H1 (cell line): ENCODE data around the gene PLSCR3. TPM values are rescaled to one million over a fixed set of nuclear protein-coding genes. Genes with fewer than 3 reads are reported as not detected.

Experiments used
- CTCF ChIA-PET: fragments of 300-600 bp; sonication (Branson Sonifier 250); formaldehyde crosslinking; loops from one replicate; lab custom pipeline; 2021; ENCODE audit not compliant: partially characterized antibody; lab: Charles Lee
- POLR2A ChIA-PET: fragments of 300-600 bp; sonication (Branson Sonifier 250); formaldehyde crosslinking; loops from one replicate; lab custom pipeline; 2021; ENCODE audit warnings: inconsistent platforms; ENCODE audit not compliant: partially characterized antibody; lab: Charles Lee
- DNase-seq, 2 experiments: peaks; one replicate each; pipeline versions ENCODE4 v3.0.0 to v3.0.0-alpha.2; 2010 to 2022; ENCODE audit warnings: low spot score in 2 of 2, low read depth in 1 of 2, mixed read lengths in 1 of 2
- FAIRE-seq: peaks from 2 replicates; lab custom pipeline; 2011; peaks lifted over from hg19 to GRCh38; lab: Jason Lieb, UNC
- H2AFZ ChIP-seq: 2 replicates; pipeline ENCODE4 v1.8.1; 2012; ENCODE audit warnings: low read length, inconsistent platforms
- H2AK5ac ChIP-seq: 2 replicates; pipeline ENCODE4 v1.6.1; 2013; ENCODE audit warnings: low read depth, low read length
- H2BK120ac ChIP-seq: replicated peaks from 2 replicates; pipeline ENCODE3; 2013; ENCODE audit warnings: low read depth, low read length, inconsistent platforms
- H2BK12ac ChIP-seq: 2 replicates; pipeline ENCODE4 v1.6.1; 2013; ENCODE audit warnings: low read depth, low read length
- H2BK15ac ChIP-seq: 2 replicates; pipeline ENCODE4 v1.6.1; 2013; ENCODE audit warnings: low read length
- H2BK20ac ChIP-seq: 2 replicates; pipeline ENCODE4 v1.6.1; 2013; ENCODE audit warnings: low read length
- H2BK5ac ChIP-seq: 2 replicates; pipeline ENCODE4 v1.6.1; 2013; ENCODE audit warnings: low read depth, low read length
- H3K14ac ChIP-seq: 2 replicates; pipeline ENCODE4 v1.6.1; 2013; ENCODE audit warnings: inconsistent platforms; ENCODE audit not compliant: insufficient read length
- H3K18ac ChIP-seq: 2 replicates; pipeline ENCODE4 v1.6.1; 2013; ENCODE audit warnings: low read length; ENCODE audit errors: extremely low read depth
- H3K23ac ChIP-seq: 2 replicates; pipeline ENCODE4 v1.6.1; 2013; ENCODE audit warnings: inconsistent platforms; ENCODE audit not compliant: insufficient read length
- H3K23me2 ChIP-seq: 2 replicates; pipeline ENCODE4 v1.6.1; 2013; ENCODE audit warnings: low read depth, low read length
- H3K27ac ChIP-seq: 2 replicates; pipeline ENCODE4 v1.6.1; 2011; ENCODE audit warnings: low read depth, low read length, inconsistent platforms
- H3K27me3 ChIP-seq, 4 experiments: replicated peaks in 1 of 4; 1 replicate in 1 of 4; 2 replicates in 3 of 4; pipeline versions ENCODE4 v1.6.1 to v1.8.1; 2011 to 2013; ENCODE audit warnings: low read length in 3 of 4, mild to moderate bottlenecking in 3 of 4, inconsistent platforms in 2 of 4, mixed read lengths in 2 of 4, moderate library complexity in 1 of 4; ENCODE audit not compliant: control insufficient read depth in 3 of 4, insufficient read depth in 3 of 4; ENCODE audit errors: extremely low read depth in 1 of 4
- H3K36me3 ChIP-seq, 4 experiments: 2 replicates each; pipeline versions ENCODE4 v1.6.1 to v1.8.1; 2011 to 2013; ENCODE audit warnings: mild to moderate bottlenecking in 4 of 4, low read length in 3 of 4, moderate library complexity in 2 of 4, control low read depth in 1 of 4, inconsistent platforms in 1 of 4; ENCODE audit not compliant: insufficient read depth in 4 of 4, control insufficient read depth in 2 of 4
- H3K4ac ChIP-seq: replicated peaks from 2 replicates; pipeline ENCODE3; 2013; ENCODE audit warnings: low read length, low read depth, mixed read lengths, inconsistent platforms; ENCODE audit not compliant: insufficient read length
- H3K4me1 ChIP-seq, 4 experiments: replicated peaks in 1 of 4; 1 replicate in 1 of 4; 2 replicates in 3 of 4; pipeline versions ENCODE4 v1.6.1 to v1.8.1; 2011 to 2013; ENCODE audit warnings: low read length in 3 of 4, inconsistent platforms in 2 of 4, mixed read lengths in 1 of 4; ENCODE audit not compliant: insufficient read depth in 4 of 4, control insufficient read depth in 3 of 4
- H3K4me2 ChIP-seq, 2 experiments: 2 replicates each; pipeline versions ENCODE4 v1.6.1 to v1.8.1; 2011 to 2013; ENCODE audit warnings: low read depth in 2 of 2, low read length in 2 of 2, control low read depth in 1 of 2, inconsistent platforms in 1 of 2, mild to moderate bottlenecking in 1 of 2; ENCODE audit not compliant: insufficient read depth in 1 of 2
- H3K4me3 ChIP-seq, 4 experiments: fragments of 200-600, 300-600 bp in 1 of 4; sonication (generic), shearing (Covaris generic), sonication (Bioruptor Twin) in 1 of 4; 2 replicates each; pipeline versions ENCODE4 v1.5.1 to v1.8.1; 2011 to 2016; ENCODE audit warnings: low read length in 4 of 4, low read depth in 3 of 4, control low read depth in 2 of 4, inconsistent platforms in 2 of 4, mild to moderate bottlenecking in 2 of 4, mixed read lengths in 1 of 4, moderate library complexity in 1 of 4; ENCODE audit not compliant: insufficient read depth in 2 of 4; ENCODE audit errors: extremely low read depth in 1 of 4
- H3K56ac ChIP-seq: replicated peaks from 2 replicates; pipeline ENCODE3; 2013; ENCODE audit warnings: low read depth, mild to moderate bottlenecking, mixed read lengths, low read length, inconsistent platforms; ENCODE audit not compliant: insufficient read length
- H3K79me1 ChIP-seq: 2 replicates; pipeline ENCODE4 v1.6.1; 2013; ENCODE audit warnings: low read depth, low read length, control low read depth
- H3K79me2 ChIP-seq, 2 experiments: 2 replicates each; pipeline versions ENCODE4 v1.6.1 to v1.8.1; 2012 to 2013; ENCODE audit warnings: low read length in 2 of 2, mild to moderate bottlenecking in 2 of 2, inconsistent platforms in 1 of 2; ENCODE audit not compliant: insufficient read depth in 2 of 2, control insufficient read depth in 1 of 2
- H3K9ac ChIP-seq, 4 experiments: replicated peaks in 1 of 4; 1 replicate in 1 of 4; 2 replicates in 3 of 4; pipeline versions ENCODE4 v1.6.1 to v1.8.1; 2011 to 2013; ENCODE audit warnings: low read depth in 3 of 4, low read length in 3 of 4, control low read depth in 2 of 4, mild to moderate bottlenecking in 2 of 4, moderate library complexity in 2 of 4, inconsistent platforms in 1 of 4; ENCODE audit errors: extremely low read depth in 1 of 4
- H3K9me3 ChIP-seq, 2 experiments: 2 replicates each; pipeline versions ENCODE4 v1.6.1 to v1.8.1; 2012 to 2013; ENCODE audit warnings: mild to moderate bottlenecking in 2 of 2, moderate library complexity in 2 of 2, control low read depth in 1 of 2, inconsistent platforms in 1 of 2, low read depth in 1 of 2, low read length in 1 of 2, mixed read lengths in 1 of 2; ENCODE audit not compliant: insufficient read depth in 2 of 2
- H4K20me1 ChIP-seq, 2 experiments: replicated peaks in 1 of 2; 2 replicates each; pipeline versions ENCODE3 to v1.8.1; 2011 to 2013; ENCODE audit warnings: inconsistent platforms in 2 of 2, low read length in 2 of 2, mild to moderate bottlenecking in 1 of 2; ENCODE audit not compliant: insufficient read depth in 2 of 2, control insufficient read depth in 1 of 2
- H4K5ac ChIP-seq: 2 replicates; pipeline ENCODE4 v1.6.1; 2013; ENCODE audit warnings: low read length, low read depth, mixed read lengths, inconsistent platforms; ENCODE audit not compliant: insufficient read length
- H4K8ac ChIP-seq: 2 replicates; pipeline ENCODE4 v1.8.0; 2013; ENCODE audit warnings: mild to moderate bottlenecking, moderate library complexity, low read length, inconsistent platforms; ENCODE audit not compliant: insufficient read depth; ENCODE audit errors: extremely low read depth
- H4K91ac ChIP-seq: replicated peaks from 2 replicates; pipeline ENCODE3; 2013; ENCODE audit warnings: low read length, mixed read lengths, inconsistent platforms; ENCODE audit not compliant: insufficient read length
- BCL11A ChIP-seq, 2 experiments: IDR thresholded peaks; one replicate each; pipeline ENCODE4 v1.6.1; 2011; ENCODE audit warnings: low read depth in 2 of 2, low read length in 2 of 2, mild to moderate bottlenecking in 2 of 2
- CBX8 ChIP-seq: fragments of 300-800, 300-1000 bp; sonication (generic); IDR thresholded peaks from 2 replicates; pipeline ENCODE4 v1.7.1; 2016; ENCODE audit warnings: low read depth, low read length, borderline replicate concordance
- GABPA ChIP-seq: IDR thresholded peaks from 2 replicates; pipeline ENCODE4 v1.6.1; 2011; ENCODE audit warnings: mild to moderate bottlenecking, low read length, moderate library complexity, borderline replicate concordance; ENCODE audit not compliant: insufficient read depth
- GTF2F1 ChIP-seq: IDR thresholded peaks from 2 replicates; pipeline ENCODE4 v1.6.1; 2012; ENCODE audit warnings: low read depth, low read length, improper control_type of control experiment, borderline replicate concordance
- JUN ChIP-seq: IDR thresholded peaks from 2 replicates; pipeline ENCODE4 v1.6.1; 2011; ENCODE audit warnings: low read depth, mild to moderate bottlenecking, improper control_type of control experiment, low read length
- JUND ChIP-seq: IDR thresholded peaks from 2 replicates; pipeline ENCODE4 v1.6.1; 2011; ENCODE audit warnings: mild to moderate bottlenecking, improper control_type of control experiment, low read length
- KDM4A ChIP-seq: IDR thresholded peaks from one replicate; pipeline ENCODE4 v1.7.1; 2012; ENCODE audit warnings: low read depth, mild to moderate bottlenecking, moderate library complexity, low read length, inconsistent platforms; ENCODE audit not compliant: severe bottlenecking
- POLR2AphosphoS5 ChIP-seq: IDR thresholded peaks from 2 replicates; pipeline ENCODE4 v1.6.1; 2011; ENCODE audit warnings: low read depth, low read length
- RAD21 ChIP-seq, 2 experiments: IDR thresholded peaks in 1 of 2; conservative IDR thresholded peaks in 1 of 2; 2 replicates each; pipeline ENCODE4 v1.6.1; 2011; ENCODE audit warnings: low read depth in 2 of 2, low read length in 2 of 2, improper control_type of control experiment in 1 of 2, inconsistent platforms in 1 of 2, mild to moderate bottlenecking in 1 of 2, moderate library complexity in 1 of 2
- SUZ12 ChIP-seq: fragments of 200-600 bp; sonication (generic); IDR thresholded peaks from 2 replicates; pipeline ENCODE4 v1.6.1; 2012; ENCODE audit warnings: mild to moderate bottlenecking, inconsistent platforms, low read length, moderate library complexity, mixed read lengths
- WGBS, 2 experiments: shearing (Covaris generic) in 1 of 2; methylation state at CpG; one replicate each; pipeline versions ENCODE4 v1.1.6 to v1.1.7; 2013 to 2015; ENCODE audit warnings: low lambda C conversion rate in 2 of 2, mixed read lengths in 2 of 2, inconsistent platforms in 1 of 2, low coverage in 1 of 2, missing lambda C conversion rate in 1 of 2; ENCODE audit not compliant: insufficient replicate concordance in 2 of 2, insufficient coverage in 1 of 2, insufficient read length in 1 of 2; ENCODE audit errors: extremely low coverage in 1 of 2, missing lambda C conversion rate in 1 of 2; 5-methylcytosine and 5-hydroxymethylcytosine counted together
- polyA plus RNA-seq, 7 experiments: library from polyadenylated mRNA; depleted of rRNA in 3 of 7; stranded (reverse) in 5 of 7; unstranded in 2 of 7; fragments of >200 nt in 5 of 7; fragments of 200-250 nt in 2 of 7; gene quantifications; 1 replicate in 5 of 7; 2 replicates in 1 of 7; 4 replicates in 1 of 7; pipeline versions ENCODE4 v1.2.1 to v1.2.3, GENCODE V29; 2011 to 2013; ENCODE audit warnings: missing spikeins in 2 of 7, mixed read lengths in 2 of 7
- total RNA-seq: library from RNA; stranded (reverse); fragmentation: NEBNext Ultra II Directional; extraction: Animal tissue kit (Norgen Biotek cat#: 25700); gene quantifications from 2 replicates; pipeline ENCODE4 v1.2.1, GENCODE V29; 2021

Gene PLSCR3
- total and polyA plus RNA-seq, 2 of the 8 experiments (the other 6 are each of a cell fraction or from before 2014, with no cell fraction given), result 36.1 to 38.7 TPM

DNA sequence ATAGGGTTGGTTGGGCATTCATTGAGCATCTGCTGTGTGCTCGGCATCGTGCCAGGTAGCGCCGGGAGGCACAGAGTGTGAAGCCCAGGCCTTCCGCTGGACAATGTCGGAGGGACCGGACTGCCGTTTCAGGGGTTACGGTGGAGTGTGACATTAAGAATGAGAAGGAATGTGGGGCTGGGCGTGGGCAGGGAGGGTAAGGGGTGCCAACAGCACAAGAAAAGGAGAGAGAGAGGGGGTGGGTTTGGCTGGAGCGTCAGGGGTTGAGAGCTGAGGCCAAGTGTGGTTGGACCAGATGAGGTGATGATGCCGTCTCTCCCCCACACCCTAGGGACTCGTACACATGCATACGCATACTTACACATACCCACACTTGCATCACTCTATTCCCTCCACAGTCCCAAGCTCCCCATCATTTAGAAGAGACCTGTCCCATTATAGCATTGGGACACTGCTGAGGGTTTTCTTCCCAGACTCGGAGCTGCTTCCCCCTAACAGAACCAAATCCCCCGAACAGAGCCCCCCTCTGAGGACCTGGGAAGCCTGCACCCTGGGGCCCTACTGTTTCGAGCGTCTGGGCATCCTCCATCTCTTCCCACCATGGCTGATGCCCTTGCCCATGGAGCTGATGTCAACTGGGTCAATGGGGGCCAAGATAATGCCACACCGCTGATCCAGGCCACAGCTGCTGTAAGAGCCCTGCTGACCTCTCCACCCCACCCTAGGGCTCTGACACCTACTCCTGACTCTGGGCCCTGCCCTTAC, 45.7 kb downstream of the PLSCR3 start:
- Histone ChIP-seq H3K23ac (no peak overlapping the region), H3K36me3 (no peaks in the 10 kb centered on the region), H3K9me3 (no peaks in the 10 kb centered on the region), H3K56ac (no peak overlapping the region), H3K4ac (peak overlapping the region; percentile 3), H3K4me1 (peaks cover 0 to 19% (median 10%) of the 10 kb centered on the region in 4 experiments; a peak in 6 of 7 replicates), H3K18ac (no peak overlapping the region; the same call in 1 of the 2 replicates), H4K20me1 (peaks cover 0 to 2% of the 10 kb centered on the region in 2 experiments), H3K79me1 (no peaks in the 10 kb centered on the region), H3K79me2 (no peaks in the 10 kb centered on the region), H2BK5ac (no peak overlapping the region), H3K9ac (peak overlapping the region in 1 of 4 experiments; percentile 14; a peak in 1 of 7 replicates), H4K5ac (no peak overlapping the region), H3K27me3 (no peaks in the 10 kb centered on the region), H4K8ac (no peak overlapping the region), H2BK120ac (no peak overlapping the region), H3K4me3 (no peak overlapping the region), H3K4me2 (peak overlapping the region in 1 of 2 experiments; percentile 92; a peak in 2 of 4 replicates), H3K23me2 (peaks cover 15% of the 10 kb centered on the region; the same call in 1 of the 2 replicates), H2AFZ (no peak overlapping the region), H2AK5ac (peak overlapping the region; percentile 75; the same call in 1 of the 2 replicates), H2BK15ac (no peak overlapping the region), H2BK20ac (no peak overlapping the region), H4K91ac (no peak overlapping the region), H2BK12ac (peak overlapping the region; percentile 87; the same call in 1 of the 2 replicates), H3K14ac (no peak overlapping the region), H3K27ac (no peak overlapping the region)
- ChIA-PET POLR2A (interaction anchor here (0.8 to 8.2 kb wide), 14 partner anchors 12 to 212 kb away, joined by 3 to 91 read pairs (median 3); partner anchors contain the start of genes ACAP1, CLDN7, FGF11 and GPS2), CTCF (interaction anchor here (0.8 to 14.1 kb wide), 13 partner anchors 9 to 167 kb away, joined by 3 to 167 read pairs (median 6); partner anchors contain the start of genes ACAP1, NEURL4 and SLC2A4)
- no peak for FAIRE-seq
- 95% methylated on average over 19 of the region's 19 CpGs; no CpG with 5 or more reads in 1 of the 2 experiments for WGBS, 2 experiments
- DNase-seq, result no peak
- TF ChIP-seq BCL11A (IDR thresholded peaks at IDR 0.05; ENCODE audit: low read depth in 2 of 2, low read length in 2 of 2), result no peak
- no peak for TF ChIP-seq KDM4A
- TF ChIP-seq JUND, result no peak
- no peak for TF ChIP-seq RAD21 (IDR thresholded peaks at IDR 0.05 in 1 of 2, conservative IDR thresholded peaks at IDR 0.05 in 1 of 2; ENCODE audit: low read depth in 2 of 2, low read length in 2 of 2)
- no peak for TF ChIP-seq CBX8
- TF ChIP-seq GABPA, result no peak
- no peak for TF ChIP-seq SUZ12
- no peak for TF ChIP-seq GTF2F1
- no peak for TF ChIP-seq POLR2AphosphoS5
- no peak for TF ChIP-seq JUN
